ENCODE results near the gene NAT14. TPM values are rescaled to one million over a fixed set of nuclear protein-coding genes. Genes with fewer than 3 reads are reported as not detected.

NAT14 gene
- polyA plus RNA-seq, 2 of the 4 experiments (the other 2 are of a cell fraction): 16.8 to 50.3 TPM

- TF ChIP-seq HOXB13 (CRISPR knock-in tag; IDR thresholded peaks at IDR 0.05; ENCODE audit: low read depth) (peak; percentile 58; the same call in 1 of the 2 replicates), NPAS2 (CRISPR knock-in tag; IDR thresholded peaks at IDR 0.05; ENCODE audit: borderline replicate concordance) (peak; percentile 73), REST (IDR thresholded peaks at IDR 0.05) (no peak), JUNB (IDR thresholded peaks at IDR 0.05) (no peak), POLR2AphosphoS2 (conservative IDR thresholded peaks at IDR 0.05; ENCODE audit: low read length) (no peak), KDM5A (IDR thresholded peaks at IDR 0.05) (no peak), ESRRA (IDR thresholded peaks at IDR 0.05; ENCODE audit: borderline replicate concordance, low read length) (no peak), NFE2L2 (conservative IDR thresholded peaks at IDR 0.05; ENCODE audit: low read length) (no peak), SMC3 (IDR thresholded peaks at IDR 0.05) (peak; percentile 13; the same call in 1 of the 3 replicates), HES2 (IDR thresholded peaks at IDR 0.05) (no peak), SREBF2 (IDR thresholded peaks at IDR 0.05) (no peak), ELK1 (IDR thresholded peaks at IDR 0.05; ENCODE audit: low read depth, low read length) (no peak), CHD2 (IDR thresholded peaks at IDR 0.05; ENCODE audit: low read length, partially characterized antibody) (no peak), MYC (IDR thresholded peaks at IDR 0.05; ENCODE audit: borderline replicate concordance, low read length) (no peak), USF2 (IDR thresholded peaks at IDR 0.05) (peak; percentile 15; the same call in 1 of the 2 replicates), KDM1A (IDR thresholded peaks at IDR 0.05; ENCODE audit: low read depth) (peak; percentile 70), CBX8 (IDR thresholded peaks at IDR 0.05) (no peak), EHMT2 (IDR thresholded peaks at IDR 0.05; ENCODE audit: low read depth) (no peak), EHF (CRISPR knock-in tag; IDR thresholded peaks at IDR 0.05) (peak; percentile 12), TFCP2L1 (CRISPR knock-in tag; IDR thresholded peaks at IDR 0.05) (0 out of 2 replicates have a peak, but pooled peaks have one; percentile 59), E2F6 (IDR thresholded peaks at IDR 0.05; ENCODE audit: borderline replicate concordance, low read depth) (peak; percentile 99), FOSB (CRISPR knock-in tag; IDR thresholded peaks at IDR 0.05) (0 out of 2 replicates have a peak, but pooled peaks have one; percentile 36), CTCF (IDR thresholded peaks at IDR 0.05) (no peak), ZSCAN20 (CRISPR knock-in tag; IDR thresholded peaks at IDR 0.05) (no peak), CEBPB (IDR thresholded peaks at IDR 0.05) (peak in 1 of 2 experiments; percentile 14; a peak in 1 of 4 replicates), TP53 (CRISPR knock-in tag; IDR thresholded peaks at IDR 0.05) (no peak), RARB (CRISPR knock-in tag; IDR thresholded peaks at IDR 0.05) (peak; percentile 34; the same call in 1 of the 2 replicates), PHF8 (IDR thresholded peaks at IDR 0.05; ENCODE audit: borderline replicate concordance, low read depth) (no peak), NR3C1 (IDR thresholded peaks at IDR 0.05) (no peak), RNF2 (IDR thresholded peaks at IDR 0.05; ENCODE audit: borderline replicate concordance, low read depth) (no peak), EP300 (IDR thresholded peaks at IDR 0.05) (peak in 1 of 2 experiments; percentile 43; a peak in 1 of 5 replicates), BHLHE40 (IDR thresholded peaks at IDR 0.05; ENCODE audit: low read depth, low read length) (no peak), GATA3 (IDR thresholded peaks at IDR 0.05; ENCODE audit: borderline replicate concordance) (peak; percentile 73), HEYL (CRISPR knock-in tag; IDR thresholded peaks at IDR 0.05) (no peak)
Measured at GRCh38 chr19:55526216-55527196, 41.5 kb downstream of the NAT14 start (continued).
